LoVo (cell line): ENCODE measurements around the gene ENDOV.

Experiments used
- DNase-seq: peaks from one replicate; pipeline ENCODE4 v3.0.0-alpha.2; 2016; ENCODE audit warnings: low spot score

Gene ENDOV

DNA sequence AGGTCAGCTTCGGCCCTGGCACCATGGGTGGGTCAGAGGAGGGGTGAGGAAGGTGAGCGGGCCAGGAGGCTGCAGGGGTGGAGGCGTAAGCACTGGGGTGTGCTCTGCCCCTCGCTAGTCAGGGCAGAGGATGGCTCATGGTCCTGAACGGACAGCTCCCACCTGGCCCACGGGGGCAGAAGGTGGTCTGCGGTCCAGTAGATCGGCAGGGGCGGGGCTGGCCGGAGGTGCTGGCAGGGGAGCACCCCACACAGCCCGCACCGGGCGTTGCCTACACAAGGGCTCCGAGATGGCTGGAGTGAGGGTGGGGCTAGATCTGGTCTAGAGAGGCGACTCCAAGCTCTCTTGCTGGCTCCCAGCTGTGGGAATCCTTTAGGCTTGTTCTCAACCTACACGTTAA, 53.3 kb downstream of the ENDOV start:
- no peak for DNase-seq

DNA sequence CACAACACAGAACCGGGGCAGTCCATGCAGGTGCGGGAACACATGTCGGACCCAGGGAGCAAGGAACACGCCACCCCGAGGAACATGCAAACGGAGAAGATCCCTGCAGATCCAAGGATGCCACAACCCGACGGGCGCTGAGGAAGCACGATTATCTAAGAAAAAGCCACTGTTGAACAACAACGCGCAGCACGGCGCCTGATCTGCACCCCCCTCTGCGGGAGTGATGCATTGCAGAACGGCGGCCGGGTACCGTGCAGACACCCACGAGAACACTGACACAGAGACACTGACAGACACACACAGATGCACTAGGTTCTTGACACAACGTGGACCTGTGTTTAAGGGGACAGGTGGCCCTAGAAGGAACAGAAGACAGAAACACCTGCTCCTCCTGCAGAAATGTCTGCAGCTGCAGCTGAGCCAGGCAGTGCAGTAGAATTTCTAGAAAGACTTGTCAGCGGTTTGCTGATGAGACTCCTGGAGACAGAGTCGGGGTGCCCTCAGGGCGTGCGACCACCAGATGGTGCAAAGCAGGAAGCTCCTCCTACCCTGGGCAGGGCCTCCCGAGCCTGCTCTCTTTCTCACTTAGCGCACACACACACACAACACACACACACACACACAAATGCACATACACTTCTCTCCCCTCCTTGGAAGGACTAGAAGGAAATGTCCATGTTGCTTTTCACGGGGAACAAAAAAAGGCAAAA, 54.0 kb downstream of the ENDOV start:
- DNase-seq = no peak

DNA sequence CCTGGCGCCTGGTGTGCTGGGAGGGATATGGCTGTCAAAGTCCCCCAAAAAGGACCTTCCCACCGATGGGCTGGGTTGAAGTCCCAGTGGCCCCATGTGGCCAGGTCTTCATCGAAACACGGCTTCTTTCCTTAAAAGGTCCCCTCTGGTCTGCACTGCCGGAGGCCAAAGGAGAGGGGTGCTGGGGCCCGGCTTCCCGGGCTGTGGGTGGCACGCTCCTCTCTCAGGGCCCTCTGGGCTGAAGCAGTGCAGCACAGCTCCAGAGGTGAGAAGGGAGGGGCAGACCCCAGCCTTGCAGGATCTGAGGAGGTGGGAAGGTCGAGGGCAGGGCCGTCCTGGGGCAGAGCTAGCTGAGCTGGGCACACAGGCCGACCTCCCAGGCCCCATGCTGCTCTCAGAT, 54.7 kb downstream of the ENDOV start:
- no peak for DNase-seq

DNA sequence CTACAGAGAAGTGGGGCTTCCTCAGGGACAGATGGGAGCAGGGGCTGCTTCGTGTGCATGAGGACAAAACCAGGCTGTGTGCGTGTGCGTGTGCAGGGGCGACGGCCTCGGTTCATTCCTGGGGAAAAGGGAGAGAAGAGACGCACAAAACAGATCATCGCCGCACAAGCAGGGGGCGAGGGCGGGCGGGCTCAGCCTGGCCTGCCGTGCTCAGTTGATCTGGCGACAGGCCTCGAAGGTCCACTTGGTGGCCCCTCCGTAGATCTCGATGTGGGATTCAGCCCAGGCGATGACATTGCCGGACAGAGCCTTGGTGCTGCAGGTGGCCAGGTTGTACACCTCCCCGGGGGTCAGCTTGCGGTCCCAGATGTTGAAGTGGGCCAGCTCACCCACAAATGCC, 55.6 kb downstream of the ENDOV start:
- no peak for DNase-seq

DNA sequence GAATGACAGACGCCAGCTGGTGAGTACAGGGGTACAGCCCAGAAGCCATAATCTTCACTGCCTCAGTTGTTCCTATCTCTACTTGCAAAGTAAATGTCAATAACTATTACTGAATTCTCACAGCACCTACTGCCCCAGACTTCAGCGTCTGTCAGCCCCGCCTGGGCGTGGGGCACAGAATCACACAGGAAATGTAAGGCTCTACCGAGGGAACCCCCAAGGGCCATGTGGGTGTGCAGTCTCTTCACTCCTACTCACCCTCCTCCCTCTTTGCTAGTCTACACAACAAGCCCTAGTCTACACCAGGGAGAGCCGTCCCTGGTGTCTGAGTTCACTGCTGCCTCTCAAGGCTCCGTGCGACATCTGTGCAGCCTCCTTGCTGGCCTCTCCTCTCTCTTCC, 57.0 kb downstream of the ENDOV start:
- no peak for DNase-seq

DNA sequence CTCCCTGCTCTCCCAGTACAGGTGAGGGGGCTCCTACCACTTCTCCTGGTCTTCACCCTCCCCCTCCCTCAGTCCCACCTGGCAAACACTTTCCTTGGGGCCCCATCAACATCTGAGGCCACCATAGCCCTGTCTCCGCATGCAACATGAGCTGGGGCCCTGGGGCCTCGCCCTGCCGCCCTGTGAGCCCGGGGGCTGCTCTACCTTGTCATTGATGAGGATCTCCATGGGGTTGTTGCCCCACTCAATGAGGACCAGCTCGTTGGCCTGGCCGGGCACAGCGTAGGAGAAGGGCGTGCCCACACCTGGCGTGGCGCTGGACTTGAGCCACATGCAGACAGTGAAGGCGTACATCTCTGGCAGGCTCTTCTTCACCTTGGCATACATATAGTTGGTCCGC, 58.0 kb downstream of the ENDOV start:
- DNase-seq = no peak

DNA sequence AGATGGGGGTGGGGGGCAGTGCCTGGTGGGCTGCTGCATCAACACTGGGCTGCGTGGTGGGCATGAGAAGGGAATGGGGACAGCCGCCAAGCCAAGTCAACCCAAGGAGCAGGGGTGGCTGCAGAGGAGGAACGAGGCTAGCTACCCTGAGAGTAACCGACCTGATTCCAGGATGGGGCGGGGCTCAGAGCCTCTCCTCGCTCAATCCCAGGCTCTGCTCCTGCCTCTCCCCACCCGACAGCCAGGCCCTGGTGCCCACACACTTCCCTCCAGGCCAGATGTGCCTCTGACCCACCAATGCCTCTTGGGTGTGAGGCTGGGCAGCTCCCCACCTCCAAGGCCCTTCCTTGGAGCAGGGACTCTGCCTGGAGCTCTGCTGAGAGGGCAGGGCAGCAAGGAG, 58.7 kb downstream of the ENDOV start:
- DNase-seq = no peak

DNA sequence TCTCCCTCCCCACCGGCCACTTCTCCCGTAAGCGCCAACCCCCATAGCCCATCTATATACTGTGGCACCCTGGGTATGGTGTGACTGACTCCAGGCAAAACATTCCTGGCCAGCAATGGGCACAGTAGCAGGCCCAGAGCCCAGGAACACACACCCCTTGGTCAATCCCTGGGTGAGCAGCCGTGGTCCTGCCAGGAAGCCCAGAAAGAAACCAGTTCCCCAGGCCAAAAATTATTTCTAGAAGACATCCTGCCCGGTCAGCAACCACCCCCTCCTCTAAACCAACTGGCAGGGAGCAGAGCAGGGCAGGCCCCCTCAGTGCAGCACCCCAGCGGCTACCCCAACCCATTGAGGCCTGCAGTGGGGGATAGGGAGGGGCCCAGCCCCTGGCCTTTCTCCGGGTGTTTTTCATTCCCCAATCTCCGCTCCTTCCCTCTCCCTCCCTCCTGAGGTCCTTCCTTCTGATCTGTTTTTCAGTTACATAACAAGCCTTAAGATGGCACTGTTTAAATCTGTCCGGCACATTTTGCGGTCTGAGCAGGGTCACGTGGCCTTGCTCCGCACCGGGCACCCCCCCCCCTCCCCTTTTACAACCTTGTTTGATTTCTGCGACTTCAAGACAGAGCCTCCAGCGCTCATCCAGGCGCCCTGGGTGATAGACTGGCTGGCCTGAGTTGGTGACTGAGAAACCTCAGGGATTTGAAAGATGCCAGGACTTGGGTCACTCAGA, 59.4 kb downstream of the ENDOV start:
- peak; percentile 32 for DNase-seq

DNA sequence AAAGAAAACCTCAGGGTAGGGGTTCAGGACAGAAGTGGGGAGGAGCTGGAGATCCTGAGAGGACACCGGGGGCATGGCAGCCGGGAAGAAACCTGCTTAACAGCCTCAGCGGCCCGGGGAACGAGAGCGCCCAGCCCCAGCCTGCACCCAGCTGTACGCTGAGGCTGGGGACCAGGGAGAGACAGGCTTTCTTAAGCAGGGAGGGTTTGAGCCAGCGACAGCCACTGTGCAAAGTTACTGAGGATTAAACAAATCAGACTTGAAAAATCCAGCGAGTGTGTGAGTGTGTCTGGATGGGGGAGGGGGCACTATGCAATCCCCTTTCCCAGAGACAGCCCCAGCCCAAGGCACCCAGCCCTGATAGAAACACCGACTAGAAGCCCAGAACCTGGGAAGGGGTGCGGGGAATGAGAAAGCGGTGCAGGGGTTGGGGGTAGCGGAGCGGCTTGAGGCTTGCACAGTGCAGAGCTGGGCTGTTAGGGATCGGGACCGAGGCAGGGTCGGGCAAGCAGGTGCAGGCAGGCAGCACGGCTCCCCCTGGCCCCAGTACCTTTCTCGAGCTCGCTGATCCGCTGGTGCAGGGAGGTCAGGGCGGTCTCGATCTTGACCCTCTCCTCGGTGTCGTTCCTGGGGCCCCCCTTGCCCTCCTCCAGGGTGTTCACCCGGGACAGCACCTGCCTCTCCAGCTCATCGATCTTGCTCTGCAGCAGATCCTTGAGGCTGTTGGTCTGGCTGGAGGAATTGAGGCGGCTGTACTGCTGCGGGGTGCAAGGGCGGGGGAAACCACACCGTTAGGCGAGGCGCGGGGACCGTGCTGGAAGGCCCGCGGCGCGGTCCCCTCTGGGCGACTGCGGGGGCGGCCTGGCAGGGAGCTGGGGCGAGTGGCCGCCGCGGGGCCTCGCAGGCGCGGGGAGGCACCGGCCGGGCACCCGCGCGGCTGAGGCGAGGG, 60.3 kb downstream of the ENDOV start:
- no peak for DNase-seq

DNA sequence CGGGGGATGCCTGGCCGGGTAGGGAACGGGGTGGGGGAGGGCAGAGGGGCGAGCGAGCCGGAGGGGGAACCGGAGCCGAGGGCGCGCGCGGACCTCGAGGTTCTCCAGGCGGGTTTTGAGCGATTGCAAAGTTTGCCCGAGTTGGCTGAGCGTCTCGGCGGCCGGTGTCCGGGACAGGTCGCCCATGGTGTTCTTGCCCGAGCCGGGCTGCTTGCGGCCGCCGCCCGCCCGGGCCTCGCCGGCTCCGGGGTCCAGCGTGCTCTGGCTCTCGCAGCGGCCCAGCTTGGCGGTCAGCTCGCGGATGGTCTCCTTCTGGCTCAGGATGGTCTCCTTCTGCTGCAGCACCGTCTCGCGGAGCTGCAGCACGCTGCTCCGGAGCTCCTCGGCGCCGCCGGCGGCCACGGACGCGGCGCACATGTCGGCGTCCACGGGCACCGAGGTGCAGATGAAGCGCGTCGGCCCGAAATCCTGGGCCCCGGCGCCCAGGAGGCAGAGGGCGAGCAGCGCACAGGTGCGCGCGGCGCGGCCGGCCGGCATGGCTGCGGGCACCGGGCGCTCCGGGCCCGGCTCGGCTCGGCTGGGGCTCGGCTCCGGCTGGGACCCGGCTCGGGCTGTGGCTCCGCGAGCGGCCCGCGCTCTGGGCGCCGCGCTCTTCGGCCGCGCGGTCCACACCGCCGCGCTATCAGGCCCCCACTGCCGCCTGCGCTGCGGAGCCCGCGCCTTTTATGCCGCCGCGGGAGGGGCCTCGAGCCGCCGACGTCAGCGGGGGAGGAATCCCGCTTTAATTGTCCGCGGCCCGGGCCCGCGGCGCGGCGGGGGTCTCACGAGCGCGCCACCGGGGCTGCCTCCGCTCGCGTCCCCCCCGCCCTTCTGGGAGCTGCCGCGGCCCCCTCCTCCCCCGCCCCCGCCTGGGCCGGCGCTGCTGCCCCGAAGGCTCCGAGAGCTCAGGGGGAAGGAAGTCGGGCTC, 61.2 kb downstream of the ENDOV start, which contains the start of gene NPTX1:
NPTX1 (minus strand) TSS at position 698 of the 967 bp plus-strand sequence; CDS start at position 537, 161 bp downstream.
- no peak for DNase-seq

DNA sequence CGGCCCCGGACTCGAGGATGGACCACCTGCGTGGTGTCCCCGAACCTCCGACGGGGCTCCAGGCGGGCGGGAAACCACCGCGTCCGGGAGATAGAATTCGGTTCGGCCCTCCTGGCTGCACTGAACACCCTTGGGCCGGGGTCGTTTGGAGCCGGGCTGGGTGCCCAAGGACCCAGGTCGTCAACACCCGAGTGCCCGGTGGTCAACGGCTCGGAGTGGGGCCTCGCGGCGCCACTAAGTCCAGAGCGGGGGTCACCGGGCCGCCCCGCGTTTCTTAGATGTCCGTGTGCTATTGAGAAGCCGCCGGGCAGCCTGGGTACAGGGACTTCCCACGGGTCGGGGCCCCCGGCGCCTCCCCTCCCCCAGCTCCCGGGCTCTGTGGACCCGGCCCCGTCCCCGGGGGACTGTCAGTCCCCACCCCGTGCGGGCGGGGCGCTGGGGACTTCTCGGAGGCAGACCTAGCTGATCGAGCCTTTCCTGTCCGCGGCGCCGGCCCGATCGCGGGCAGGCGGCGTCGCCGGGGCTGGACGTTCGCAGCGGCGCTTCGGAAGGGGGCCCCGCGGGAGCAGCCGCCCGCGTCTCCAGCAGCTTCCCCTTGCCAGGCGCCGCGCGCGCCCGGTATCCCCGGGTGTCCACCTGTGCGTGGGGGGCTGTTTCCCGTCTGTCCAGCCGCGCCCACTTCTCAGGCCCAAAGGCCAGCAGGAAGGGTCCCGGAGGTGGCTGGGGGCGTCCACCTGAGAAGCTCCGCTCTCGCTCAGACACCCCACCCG, 62.1 kb downstream of the ENDOV start:
- DNase-seq = no peak

DNA sequence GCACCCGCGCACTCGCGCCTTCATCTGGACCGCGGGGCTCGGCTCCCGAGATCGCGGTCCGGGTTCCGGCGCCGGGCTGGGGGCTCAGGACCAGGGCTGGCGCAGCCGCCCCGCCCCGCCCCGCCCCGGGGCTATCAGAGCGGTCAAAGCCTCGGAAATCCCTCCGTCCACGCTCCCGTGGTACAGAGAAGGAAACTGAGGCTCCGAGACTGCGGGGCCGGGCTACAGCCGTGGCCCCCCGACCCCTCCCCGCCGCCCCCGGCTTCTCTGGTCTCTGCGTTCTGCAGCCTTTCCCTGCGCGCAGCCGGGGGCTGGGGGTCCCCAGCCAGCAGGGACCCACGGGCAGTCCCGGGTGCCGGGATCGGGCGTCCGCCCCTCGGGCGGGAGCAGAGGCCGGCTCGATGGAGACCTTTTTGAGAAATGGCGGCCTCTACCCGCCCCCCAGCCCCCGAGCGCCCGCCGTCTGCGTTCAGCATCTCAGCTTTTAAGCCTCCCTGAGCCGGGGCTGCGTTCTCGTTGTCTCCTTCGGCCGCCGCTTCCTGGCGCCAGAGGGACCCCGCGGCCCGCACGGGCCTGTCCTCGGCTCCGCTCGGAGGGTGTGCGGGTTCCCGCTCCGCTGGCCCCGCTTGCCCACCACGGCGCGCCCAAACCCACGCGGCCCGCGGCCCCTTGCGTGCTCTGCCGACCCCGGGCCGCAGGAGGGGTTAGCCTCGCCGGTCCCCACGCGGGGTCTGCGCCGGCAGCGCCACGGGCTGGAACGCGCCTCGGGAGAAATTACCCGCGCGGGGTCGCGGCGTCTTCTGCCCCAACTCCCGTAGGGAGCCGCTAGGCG, 62.9 kb downstream of the ENDOV start:
- DNase-seq = no peak

DNA sequence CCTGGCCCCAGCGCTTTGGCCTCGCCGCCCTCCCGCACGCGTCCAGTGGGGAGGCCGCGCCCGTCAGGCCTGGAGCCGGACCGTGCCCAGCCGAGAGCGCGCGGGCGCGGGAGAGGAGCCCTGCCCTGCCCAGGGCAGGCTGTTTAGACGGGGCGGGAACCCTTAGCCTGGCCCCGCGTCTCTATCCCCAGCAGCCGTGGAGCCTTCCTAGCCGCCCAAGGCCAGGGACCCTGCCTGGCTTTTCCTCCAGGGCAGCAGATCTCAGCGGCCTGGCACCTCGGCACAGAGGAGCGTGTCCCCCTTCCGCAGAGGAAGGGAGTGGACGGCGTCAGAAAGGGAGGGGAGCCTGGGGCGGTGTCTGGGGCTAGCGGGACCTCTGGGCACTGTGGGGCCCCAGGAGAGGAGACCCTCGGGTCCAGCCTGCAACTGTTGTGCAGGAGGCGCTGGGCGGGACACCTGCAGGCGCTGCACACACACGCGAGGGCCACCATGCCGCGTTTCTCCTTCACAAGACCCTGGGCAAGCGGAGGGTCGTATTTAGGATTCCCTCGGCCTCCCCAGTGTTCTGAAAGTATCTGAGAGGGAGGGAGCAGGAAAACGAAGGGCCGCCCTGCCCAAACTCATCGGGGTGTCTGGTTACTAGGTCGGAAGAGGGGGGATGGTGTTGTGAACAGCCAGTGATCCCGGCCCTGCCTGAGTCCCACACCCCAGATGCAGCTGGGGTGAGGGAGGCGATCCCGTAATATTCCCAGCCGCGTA, 63.7 kb downstream of the ENDOV start:
- DNase-seq = no peak

DNA sequence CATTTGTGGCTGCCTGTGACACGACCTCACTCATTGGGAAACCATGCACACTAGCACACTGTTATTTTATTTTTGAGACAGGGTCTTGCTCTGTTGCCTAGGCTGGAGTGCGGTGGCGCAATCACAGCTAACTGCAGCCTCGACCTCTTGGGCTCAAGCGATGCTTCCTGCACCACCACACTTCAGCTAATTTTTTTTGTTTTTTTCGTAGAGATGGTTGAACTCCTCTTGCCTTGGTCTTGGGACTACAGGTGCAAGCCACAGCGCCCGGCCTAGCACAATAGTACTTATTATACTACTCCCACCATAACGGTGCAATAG, 64.2 kb downstream of the ENDOV start:
- no peak for DNase-seq

DNA sequence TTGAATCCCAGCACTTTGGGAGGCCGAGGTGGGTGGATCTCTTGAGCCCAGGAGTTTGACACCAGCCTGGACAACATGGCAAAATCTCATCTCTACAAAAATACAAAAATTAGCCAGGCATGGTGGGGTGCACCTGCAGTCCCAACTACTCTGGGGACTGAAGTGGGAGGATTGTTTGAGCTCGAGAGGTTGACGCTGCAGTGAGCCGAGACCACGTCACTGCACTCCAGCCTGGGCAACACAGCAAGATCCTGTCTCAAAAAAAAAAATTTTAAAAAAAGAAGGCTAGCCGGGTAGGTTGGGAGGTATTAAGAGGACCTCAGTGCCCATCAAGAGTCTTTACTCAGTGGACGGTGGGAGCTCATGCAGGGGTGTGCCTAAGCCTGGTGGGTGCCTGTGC, 65.3 kb downstream of the ENDOV start:
- no peak for DNase-seq

DNA sequence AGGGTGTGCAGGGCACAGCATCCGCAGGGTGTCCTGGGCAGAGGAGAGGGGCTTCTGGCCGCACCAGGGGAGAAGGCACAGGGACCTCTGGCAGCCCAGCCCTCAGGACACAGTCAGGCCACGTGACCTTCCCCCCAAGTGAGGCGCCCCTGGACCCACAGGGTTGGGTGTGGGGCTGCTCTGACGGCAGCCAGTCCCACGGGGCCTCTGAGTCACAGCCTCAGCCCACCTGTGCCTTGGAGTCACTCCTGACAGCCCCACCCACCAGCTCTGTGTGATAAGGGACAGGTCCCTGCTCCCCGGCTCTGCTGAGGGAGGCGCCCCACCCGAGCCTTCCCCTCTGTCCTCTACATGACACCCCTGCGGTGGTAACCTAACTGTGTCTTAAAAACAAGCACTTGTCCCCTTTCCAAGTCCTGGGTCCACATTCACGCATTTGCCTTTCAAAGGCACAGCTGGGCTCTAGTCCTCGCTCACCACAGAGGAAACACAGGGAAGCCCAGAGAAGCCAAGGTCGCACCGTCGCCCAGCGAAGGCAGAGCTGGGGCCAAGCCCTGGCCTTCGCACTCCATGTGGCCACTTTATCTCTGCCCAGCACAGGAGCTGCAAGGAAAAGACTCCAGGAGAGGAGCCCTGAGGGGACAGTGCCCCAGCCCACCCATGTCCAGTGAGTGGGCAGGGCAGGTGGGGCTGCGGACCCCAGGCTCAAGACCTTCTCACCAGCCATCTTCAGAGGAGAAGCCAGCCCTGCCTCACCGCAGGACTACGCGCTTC, 66.5 kb downstream of the ENDOV start:
- DNase-seq = peak; percentile 46

DNA sequence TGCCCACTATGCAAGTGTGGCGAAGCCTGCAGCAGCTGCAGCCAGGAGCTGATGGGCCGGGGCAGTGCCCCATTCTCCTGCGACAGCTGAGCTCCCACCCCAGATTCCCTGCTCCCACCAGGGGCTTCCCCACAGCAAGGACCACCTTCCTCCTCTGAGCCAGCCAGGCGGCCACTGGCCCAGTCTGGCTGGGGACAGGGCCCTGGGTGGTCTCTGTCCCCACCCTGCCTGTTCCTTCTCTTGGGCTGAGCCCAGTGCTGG, 67.0 kb downstream of the ENDOV start:
- DNase-seq = no peak

DNA sequence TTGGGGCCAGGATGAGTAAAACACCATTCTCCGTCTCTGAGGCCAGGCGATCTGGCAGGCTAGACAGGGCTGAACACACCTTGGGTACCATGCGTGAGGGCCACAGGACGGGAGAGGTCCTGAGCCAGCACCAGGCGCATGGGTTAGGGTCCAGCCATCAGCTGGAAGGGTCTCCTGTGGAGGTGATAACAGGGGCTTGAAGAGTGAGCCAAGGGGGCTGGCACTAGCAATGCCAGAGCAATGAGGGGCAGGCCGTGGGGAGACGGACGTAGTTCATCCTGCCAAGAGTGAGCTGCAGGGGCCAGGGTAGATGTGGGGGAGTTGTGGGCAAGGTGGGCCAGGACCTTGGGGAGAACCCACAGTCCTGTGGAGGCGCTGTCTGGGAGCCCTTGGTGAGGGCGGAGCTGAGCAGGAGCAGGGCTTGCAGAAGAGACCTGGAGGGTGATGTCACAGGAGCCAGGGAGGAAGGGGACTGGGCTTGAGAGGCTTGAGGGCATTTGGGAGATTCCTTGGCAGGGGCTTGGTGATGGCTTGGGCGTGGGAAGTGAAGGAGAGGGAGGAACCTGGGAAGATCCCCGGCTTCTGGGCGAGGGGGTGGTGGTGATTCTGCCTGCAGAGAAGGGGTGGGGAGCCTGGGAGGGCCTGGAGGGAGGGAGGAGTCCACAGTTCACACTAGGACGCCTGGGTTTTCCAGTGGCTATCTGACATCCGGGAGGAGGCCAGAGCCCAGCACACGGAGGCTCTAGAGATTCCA, 67.8 kb downstream of the ENDOV start:
- peak; percentile 2 for DNase-seq
